Ovary (tissue), 3 donors: ENCODE results near the gene RTTN.

ENCODE experiments used
- CTCF ChIP-seq, 3 donors: fragments of 450-650 bp in 2 of 3; fragments of 200-600 bp in 1 of 3; IDR thresholded peaks; one replicate each; pipeline versions ENCODE4 v1.5.1 to v1.8.0; 2016 to 2022; ENCODE audit warnings: antibody characterized with exemption in 3 of 3, mild to moderate bottlenecking in 1 of 3
- EP300 ChIP-seq: sonication (generic); formaldehyde crosslinking; IDR thresholded peaks from one replicate; pipeline ENCODE4 v1.6.1; 2017; ENCODE audit warnings: antibody characterized with exemption
- POLR2A ChIP-seq: fragments of 450-650 bp; IDR thresholded peaks from one replicate; pipeline ENCODE4 v1.6.1; 2017; ENCODE audit warnings: antibody characterized with exemption, mild to moderate bottlenecking, moderate library complexity
- donor health status: DM: no; HTN: no; CAD: no.

- TF ChIP-seq EP300 (no peak), CTCF (IDR thresholded peaks at IDR 0.05) (no peak), POLR2A (no peak)
Measured at GRCh38 chr18:69956057-69956456, 249.4 kb downstream of the RTTN start.
